Activated naive CD4-positive, alpha-beta T cell treated with anti-CD3 and anti-CD28 coated beads, Interleukin-2, amount 10 ng/mL, durations not matched to agents 7 days and 5 days (primary cell): ENCODE data around the gene GFER.
"Not testable (repeated sequence)": the region's sequence is repeated elsewhere in the genome, so short reads cannot be mapped to it uniquely, and the experiment has no call there.

Experiments used
- CTCF ChIA-PET: fragments of 350-600 bp; sonication (Branson Sonifier 250); formaldehyde crosslinking; loops from one replicate; lab custom pipeline; 2021; ENCODE audit warnings: antibody characterized with exemption; lab: Charles Lee
- DNase-seq: peaks from one replicate; pipeline ENCODE4 v3.0.0-alpha.2; 2020
- H3K27ac Mint-ChIP-seq: one replicate; pipeline ENCODE4 v1.8.0; 2021; ENCODE audit warnings: mild to moderate bottlenecking, moderate library complexity, mixed read lengths
- H3K27me3 Mint-ChIP-seq: one replicate; pipeline ENCODE4 v1.8.0; 2021; ENCODE audit warnings: mild to moderate bottlenecking, mixed read lengths
- H3K36me3 Mint-ChIP-seq: one replicate; pipeline ENCODE4 v1.8.0; 2021; ENCODE audit warnings: mixed read lengths
- H3K4me1 Mint-ChIP-seq: one replicate; pipeline ENCODE4 v1.8.0; 2021; ENCODE audit warnings: mixed read lengths
- H3K4me3 Mint-ChIP-seq: one replicate; pipeline ENCODE4 v1.8.0; 2021; ENCODE audit warnings: mild to moderate bottlenecking, moderate library complexity, mixed read lengths
- H3K9me3 Mint-ChIP-seq: one replicate; pipeline ENCODE4 v1.8.0; 2021; ENCODE audit warnings: mixed read lengths

The GFER gene

DNA sequence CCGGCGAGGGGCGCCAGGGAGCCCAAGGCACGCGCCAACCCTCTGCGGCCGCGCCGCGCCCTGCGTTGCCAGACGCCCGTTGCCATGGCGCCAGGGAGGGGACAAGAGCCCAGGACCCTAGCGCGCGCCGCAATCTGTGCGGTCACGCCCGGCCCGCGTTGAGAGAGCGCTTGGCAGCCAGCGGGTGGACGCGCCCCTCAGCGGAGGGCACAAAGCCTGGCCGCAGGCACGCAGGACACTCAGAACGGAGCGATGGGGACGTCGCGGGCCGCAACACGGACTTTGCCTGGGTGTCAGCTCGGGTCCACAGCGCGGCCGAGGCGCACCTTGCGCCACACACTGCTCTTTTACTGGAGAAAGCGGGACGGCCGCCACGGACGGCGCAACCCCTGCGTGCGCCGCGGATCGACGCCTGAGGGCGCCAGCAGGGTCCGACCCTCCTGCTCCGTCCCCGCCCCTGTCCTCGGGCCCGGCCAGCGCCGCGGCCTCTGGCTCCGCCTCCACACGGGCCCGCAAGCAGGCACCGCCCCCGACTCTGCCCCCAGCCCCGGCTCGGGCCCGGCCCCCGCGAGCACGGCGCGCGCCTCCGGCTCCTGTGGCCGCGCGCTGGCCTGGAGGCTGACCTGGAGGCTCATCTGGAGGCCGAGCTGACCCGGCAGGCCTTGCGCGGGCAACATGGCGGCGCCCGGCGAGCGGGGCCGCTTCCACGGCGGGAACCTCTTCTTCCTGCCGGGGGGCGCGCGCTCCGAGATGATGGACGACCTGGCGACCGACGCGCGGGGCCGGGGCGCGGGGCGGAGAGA, at the start of gene GFER:
TSS of gene GFER (plus strand) at position 650 of the 803 bp plus-strand sequence. CDS start at position 676, 26 bp downstream.
- CTCF ChIA-PET: interaction anchor here (1.5 to 1.7 kb wide), 2 partner anchors 12 to 20 kb away, joined by 5 read pairs; partner anchors contain the start of gene TBL3
- peaks cover 78% of the 10 kb centered on the region for H3K27me3 Mint-ChIP-seq
- DNase-seq: peak; percentile 80
- no peaks in the 10 kb centered on the region for H3K9me3 Mint-ChIP-seq
- peak within 1 kb of the TSS; percentile 80 for H3K4me3 Mint-ChIP-seq
- H3K27ac Mint-ChIP-seq: peak within 1 kb of the TSS; percentile 71
- H3K36me3 Mint-ChIP-seq: peaks cover 13% of the 10 kb centered on the region
- H3K4me1 Mint-ChIP-seq: peaks cover 25% of the 10 kb centered on the region

DNA sequence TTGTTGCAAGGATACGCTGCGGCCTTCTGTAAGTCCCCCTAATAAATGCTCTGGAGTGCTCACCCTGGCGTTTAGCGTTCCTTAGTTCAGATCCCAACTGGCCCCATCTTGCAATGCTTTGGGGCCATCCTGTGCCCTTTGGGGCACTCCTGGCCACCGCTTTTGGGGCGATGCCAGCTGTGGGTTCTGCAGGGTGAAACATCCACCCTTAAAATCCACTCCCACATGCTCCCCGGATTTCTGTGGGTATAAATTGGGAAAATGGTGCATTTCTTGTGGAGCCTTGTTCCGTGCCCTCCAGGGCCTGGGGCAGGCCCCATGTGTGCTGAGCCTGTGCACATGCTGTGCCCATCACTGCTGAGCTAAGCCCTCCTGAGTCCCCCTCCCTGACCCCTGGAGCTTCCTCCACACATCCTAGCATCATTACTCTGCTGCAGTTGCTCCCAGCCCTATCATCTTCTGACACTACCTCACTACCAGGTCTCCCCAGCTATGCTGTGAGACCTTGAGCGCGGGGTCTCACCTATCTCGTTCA, 47.0 kb upstream of the GFER start:
- no peak for DNase-seq
- H3K4me3 Mint-ChIP-seq: no peak overlapping the region
- CTCF ChIA-PET: interaction anchor here (1.0 kb wide), 1 partner anchor 8 kb away, joined by 4 read pairs; no protein-coding TSS in a partner anchor

GRCh38 chr16:1938316-1938715, 45.7 kb upstream of the GFER start:
- Mint-ChIP-seq H3K36me3 (peaks cover 2% of the 10 kb centered on the region), H3K27me3 (peaks cover 4% of the 10 kb centered on the region), H3K27ac (no peak overlapping the region), H3K4me1 (peaks cover 18% of the 10 kb centered on the region), H3K9me3 (no peaks in the 10 kb centered on the region), H3K4me3 (no peak overlapping the region)
- no peak for DNase-seq
- CTCF ChIA-PET: no interaction called here

More for the DNA sequence above, 47.0 kb upstream of the GFER start:
- Mint-ChIP-seq H3K27me3 (peaks cover 17% of the 10 kb centered on the region), H3K4me1 (peaks cover 10% of the 10 kb centered on the region), H3K27ac (no peak overlapping the region), H3K9me3 (no peaks in the 10 kb centered on the region), H3K36me3 (peaks cover 2% of the 10 kb centered on the region)

DNA sequence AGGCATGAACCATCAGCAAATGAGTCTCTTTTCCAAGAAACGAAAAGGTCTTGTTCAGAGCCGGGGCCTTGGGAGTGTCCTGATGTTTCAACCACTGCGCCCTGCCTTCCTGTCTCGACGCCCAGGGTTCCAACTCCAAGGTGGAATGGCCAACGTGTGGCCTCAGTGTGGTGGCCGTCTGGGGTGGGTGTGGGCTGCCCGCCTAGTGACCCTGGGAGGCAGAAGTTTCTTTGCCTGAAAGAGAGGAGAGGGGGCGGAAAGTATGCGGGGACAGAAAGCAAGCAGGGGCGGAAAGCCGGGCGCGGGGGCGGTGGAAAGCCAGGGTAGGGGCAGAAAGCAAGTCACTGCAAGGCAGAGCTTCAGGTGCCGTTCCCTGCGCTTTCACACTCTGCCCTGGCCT, 45.1 kb upstream of the GFER start:
- Mint-ChIP-seq H3K9me3 (no peaks in the 10 kb centered on the region), H3K36me3 (peaks cover 2% of the 10 kb centered on the region), H3K4me1 (peaks cover 24% of the 10 kb centered on the region), H3K4me3 (no peak overlapping the region), H3K27ac (no peak overlapping the region), H3K27me3 (no peaks in the 10 kb centered on the region)
- no peak for DNase-seq
- CTCF ChIA-PET: no interaction called here

GRCh38 chr16:1939833-1940232, 44.2 kb upstream of the GFER start:
- H3K36me3 Mint-ChIP-seq, H3K9me3 Mint-ChIP-seq, DNase-seq, H3K27me3 Mint-ChIP-seq, H3K27ac Mint-ChIP-seq, H3K4me3 Mint-ChIP-seq: not testable (repeated sequence)
- CTCF ChIA-PET: interaction anchor here (2.7 kb wide), 1 partner anchor 11 kb away, joined by 8 read pairs; no protein-coding TSS in a partner anchor
- H3K4me1 Mint-ChIP-seq: peaks cover 30% of the 10 kb centered on the region

GRCh38 chr16:1940273-1941161, 43.5 kb upstream of the GFER start:
- CTCF ChIA-PET: interaction anchor here (0.9 to 2.7 kb wide), 2 partner anchors 8 to 12 kb away, joined by 3 to 8 read pairs; no protein-coding TSS in a partner anchor
- peaks cover 30% of the 10 kb centered on the region for H3K4me1 Mint-ChIP-seq
- peaks cover 2% of the 10 kb centered on the region for H3K36me3 Mint-ChIP-seq
- H3K9me3 Mint-ChIP-seq: no peaks in the 10 kb centered on the region
- no peak for DNase-seq
- no peaks in the 10 kb centered on the region for H3K27me3 Mint-ChIP-seq
- H3K4me3 Mint-ChIP-seq: no peak overlapping the region
- H3K27ac Mint-ChIP-seq: no peak overlapping the region

DNA sequence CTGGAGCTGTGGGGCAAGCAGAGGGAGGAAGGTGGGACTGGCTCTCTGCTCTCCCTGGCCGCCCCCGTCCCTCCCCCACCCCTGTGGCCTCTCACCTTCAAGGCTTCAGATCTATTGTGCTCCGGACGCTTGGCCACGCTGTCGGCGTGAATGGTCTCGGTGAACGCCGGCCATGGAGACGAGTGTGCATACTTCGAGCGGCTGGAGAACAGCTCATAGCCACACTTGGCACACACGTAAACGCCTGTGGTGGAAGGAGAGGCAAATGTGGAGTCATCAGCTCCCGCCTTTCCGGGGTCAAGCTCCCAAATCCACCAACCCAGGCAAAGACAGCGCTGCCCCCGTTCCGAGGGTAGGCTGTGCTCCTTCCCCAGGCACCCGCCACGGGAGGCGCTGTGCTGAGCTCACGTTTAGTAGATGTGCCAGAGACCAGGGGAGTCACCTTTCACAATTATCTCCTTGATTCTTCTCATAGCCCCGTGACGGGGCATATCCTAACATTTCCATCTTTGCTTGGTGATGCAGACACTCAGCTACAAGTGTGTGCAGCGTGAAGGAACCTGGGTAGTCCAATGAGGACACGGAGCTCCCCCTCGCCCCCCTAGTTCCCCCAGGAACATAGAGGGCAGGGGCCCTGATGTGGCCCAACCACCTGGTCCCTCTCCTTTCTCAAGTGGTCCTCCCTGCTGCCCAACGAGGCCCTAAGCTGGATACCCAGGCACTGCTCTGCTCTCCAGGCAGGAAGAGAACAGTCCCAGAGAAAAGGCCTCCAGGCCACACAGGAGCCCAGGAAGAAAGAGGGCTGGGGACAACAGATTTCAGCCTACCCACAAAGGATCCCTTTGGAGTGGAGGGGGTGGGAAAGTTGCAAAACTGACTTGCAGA, 42.6 kb upstream of the GFER start:
- H3K9me3 Mint-ChIP-seq: no peaks in the 10 kb centered on the region
- H3K4me3 Mint-ChIP-seq: peak overlapping the region; percentile 82
- CTCF ChIA-PET: interaction anchor here (0.9 to 2.7 kb wide), 3 partner anchors 9 to 23 kb away, joined by 3 to 8 read pairs (median 3); partner anchors contain the start of gene RPS2
- peaks cover 2% of the 10 kb centered on the region for H3K36me3 Mint-ChIP-seq
- DNase-seq: no peak
- H3K27ac Mint-ChIP-seq: peak overlapping the region; percentile 69
- H3K4me1 Mint-ChIP-seq: peaks cover 30% of the 10 kb centered on the region
- H3K27me3 Mint-ChIP-seq: no peaks in the 10 kb centered on the region

DNA sequence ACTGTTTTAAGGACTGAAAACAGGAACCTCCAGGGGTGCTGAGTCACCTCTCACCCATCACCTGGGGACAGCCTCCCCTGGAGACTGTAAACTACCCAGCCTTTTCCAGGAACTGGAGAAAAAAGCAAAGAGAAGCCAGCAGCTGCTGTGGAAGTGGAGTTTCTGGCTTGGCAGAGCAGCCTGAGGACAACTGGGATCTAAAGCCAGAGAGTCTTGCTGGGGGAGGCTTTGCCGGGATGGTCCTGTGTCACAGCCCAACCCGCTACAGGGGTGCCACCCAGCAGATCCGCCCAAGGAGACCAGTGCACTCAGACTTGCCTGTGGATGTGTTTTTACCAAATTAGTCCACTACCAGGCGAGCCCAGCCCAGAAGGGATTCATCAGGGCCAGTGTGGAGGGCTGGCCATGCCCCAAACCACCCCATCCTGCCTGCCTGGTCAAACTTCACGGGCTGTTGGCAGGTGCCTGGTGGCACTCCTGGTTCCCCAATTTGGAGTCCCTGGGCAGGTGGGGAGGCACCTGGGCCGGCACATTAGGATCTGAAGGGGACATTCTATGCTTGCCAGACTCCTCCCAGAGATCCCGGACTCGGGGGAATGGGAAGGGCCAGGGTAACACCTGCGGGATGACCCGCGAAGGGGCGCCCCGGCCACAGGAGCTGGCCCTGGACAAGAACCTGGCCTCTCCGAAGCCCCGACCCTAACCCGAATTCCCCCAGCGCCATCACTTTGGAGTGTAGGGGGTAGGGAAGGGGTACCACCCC, 41.8 kb upstream of the GFER start:
- Mint-ChIP-seq H3K27me3 (no peaks in the 10 kb centered on the region), H3K4me1 (peaks cover 30% of the 10 kb centered on the region), H3K4me3 (peak overlapping the region; percentile 82), H3K36me3 (peaks cover 2% of the 10 kb centered on the region), H3K9me3 (no peaks in the 10 kb centered on the region), H3K27ac (peak overlapping the region; percentile 69)
- peak; percentile 38 for DNase-seq
- CTCF ChIA-PET: interaction anchor here (1.0 to 2.7 kb wide), 2 partner anchors 13 to 22 kb away, joined by 3 to 8 read pairs; partner anchors contain the start of gene RPS2

DNA sequence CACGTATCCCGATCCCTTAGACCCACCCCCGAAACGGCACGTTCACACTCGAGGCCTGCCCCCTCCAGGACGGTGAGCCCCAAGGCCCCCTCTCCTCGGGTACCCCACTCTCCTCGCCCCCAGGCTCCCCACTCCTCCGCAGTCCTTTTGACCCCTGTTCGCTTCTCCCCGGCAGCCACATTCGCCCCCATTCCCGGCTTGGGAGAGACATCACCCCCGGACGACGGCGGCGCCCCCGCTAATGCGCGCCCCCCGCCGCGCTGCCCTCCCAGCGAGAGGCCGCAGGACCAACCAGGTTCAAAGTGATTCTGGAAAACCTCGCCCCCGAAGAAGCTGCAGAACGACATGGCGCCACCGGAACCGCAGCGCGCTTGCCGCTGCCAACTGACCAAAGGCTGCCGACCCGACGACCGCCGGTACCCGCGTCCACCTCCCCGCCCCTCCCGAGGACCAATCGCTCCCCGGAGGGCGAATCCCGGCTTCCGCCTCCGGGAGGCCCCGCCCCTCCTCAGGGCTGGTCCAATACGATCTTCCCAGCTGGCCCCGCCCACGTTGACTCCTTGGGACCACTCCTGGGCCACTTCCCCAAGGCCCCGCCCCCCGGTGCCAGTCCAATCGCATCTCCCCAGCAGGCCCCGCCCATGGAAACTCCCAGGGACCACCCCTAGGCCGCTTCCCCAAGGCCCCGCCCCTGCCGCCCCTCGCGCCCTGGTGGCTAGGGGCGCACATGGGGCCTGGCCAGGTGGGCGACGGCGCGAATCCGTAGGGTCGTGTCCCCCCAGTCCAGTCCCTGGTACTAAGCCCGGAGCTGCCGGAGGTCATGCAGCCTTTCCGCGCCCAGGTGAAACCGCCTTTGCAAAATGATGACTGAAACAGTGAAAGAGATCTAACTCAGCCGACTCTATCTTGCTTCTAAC, 40.9 kb upstream of the GFER start, which contains the start of gene MSRB1:
TSS of gene MSRB1 (minus strand) at position 390 of the 917 bp plus-strand sequence. CDS start at position 347, 43 bp downstream.
- peaks cover 30% of the 10 kb centered on the region for H3K4me1 Mint-ChIP-seq
- no peaks in the 10 kb centered on the region for H3K9me3 Mint-ChIP-seq
- peak; percentile 100 for DNase-seq
- H3K27ac Mint-ChIP-seq: peak within 1 kb of the TSS; percentile 70
- CTCF ChIA-PET: interaction anchor here (1.0 to 1.3 kb wide), 2 partner anchors 14 to 198 kb away, joined by 3 to 4 read pairs; no protein-coding TSS in a partner anchor
- H3K27me3 Mint-ChIP-seq: no peaks in the 10 kb centered on the region
- peaks cover 2% of the 10 kb centered on the region for H3K36me3 Mint-ChIP-seq
- H3K4me3 Mint-ChIP-seq: peak within 1 kb of the TSS; percentile 82

GRCh38 chr16:1944612-1945199, 39.3 kb upstream of the GFER start:
- H3K27me3 Mint-ChIP-seq: no peaks in the 10 kb centered on the region
- H3K36me3 Mint-ChIP-seq: peaks cover 2% of the 10 kb centered on the region
- H3K4me1 Mint-ChIP-seq: peaks cover 30% of the 10 kb centered on the region
- H3K9me3 Mint-ChIP-seq: no peaks in the 10 kb centered on the region
- no peak for DNase-seq
- peak overlapping the region; percentile 50 for H3K27ac Mint-ChIP-seq
- H3K4me3 Mint-ChIP-seq: peak overlapping the region; percentile 82
- CTCF ChIA-PET: interaction anchor here (1.7 kb wide), 1 partner anchor 13 kb away, joined by 6 read pairs; no protein-coding TSS in a partner anchor
